WTC11 (cell line): ENCODE data around the gene EXOSC2. TPM values are rescaled to one million over a fixed set of nuclear protein-coding genes. Genes with fewer than 3 reads are reported as not detected.
A peak's percentile ranks its signal among the peaks of the same experiment; 100 is the strongest.
"Not testable (repeated sequence)": the region's sequence is repeated elsewhere in the genome, so short reads cannot be mapped to it uniquely, and the experiment has no call there.

ENCODE experiments used
- ATAC-seq: fragments of 200-7000 bp; cut with Tn5 transposase; 2 replicates; pipeline ENCODE4 v1.10.0; 2021; ENCODE audit warnings: mild to moderate bottlenecking, moderate library complexity
- CTCF ChIA-PET: fragments of 300-600 bp; sonication (Branson Sonifier 250); formaldehyde crosslinking; loops from one replicate; lab custom pipeline; 2021; ENCODE audit warnings: antibody characterized with exemption; lab: Charles Lee
- POLR2A ChIA-PET: fragments of 350-600 bp; sonication (Branson Sonifier 250); formaldehyde crosslinking; loops from one replicate; lab custom pipeline; 2021; ENCODE audit warnings: antibody characterized with exemption; lab: Charles Lee
- DNase-seq: peaks from one replicate; pipeline ENCODE4 v3.0.0; 2021; ENCODE audit warnings: low spot score
- H3K27ac Mint-ChIP-seq: 2 replicates; pipeline ENCODE4 v1.8.0; 2021; ENCODE audit warnings: mixed read lengths
- H3K27me3 Mint-ChIP-seq: 2 replicates; pipeline ENCODE4 v1.8.0; 2021; ENCODE audit warnings: low read depth, mild to moderate bottlenecking, moderate library complexity, mixed read lengths
- H3K36me3 Mint-ChIP-seq: 2 replicates; pipeline ENCODE4 v1.8.0; 2021; ENCODE audit warnings: mixed read lengths
- H3K4me1 Mint-ChIP-seq: 2 replicates; pipeline ENCODE4 v1.8.0; 2022; ENCODE audit warnings: mixed read lengths
- H3K4me3 Mint-ChIP-seq: 2 replicates; pipeline ENCODE4 v1.8.0; 2021; ENCODE audit warnings: mild to moderate bottlenecking, moderate library complexity, mixed read lengths
- H3K9me3 Mint-ChIP-seq: 2 replicates; pipeline ENCODE4 v1.8.0; 2021; ENCODE audit warnings: mixed read lengths
- ARID4B ChIP-seq: sonication (generic); formaldehyde crosslinking; IDR thresholded peaks from 2 replicates; pipeline ENCODE4 v1.8.0; 2023; ENCODE audit warnings: missing genetic modification reagents, mild to moderate bottlenecking, borderline replicate concordance
- CDX4 ChIP-seq: fragments of 250-450 bp; sonication (Bioruptor Pico); IDR thresholded peaks from 2 replicates; pipeline ENCODE4 v1.9.0; 2021; ENCODE audit warnings: moderate library complexity, mild to moderate bottlenecking, inconsistent platforms, borderline replicate concordance
- CTCF ChIP-seq: fragments of 200-600 bp; IDR thresholded peaks from 2 replicates; pipeline ENCODE4 v1.8.0; 2022; ENCODE audit warnings: antibody characterized with exemption
- ERG ChIP-seq: fragments of 250-450 bp; sonication (Bioruptor Pico); IDR thresholded peaks from 2 replicates; pipeline ENCODE4 v1.8.0; 2021; ENCODE audit warnings: mild to moderate bottlenecking
- ETV6 ChIP-seq: sonication (generic); formaldehyde crosslinking; IDR thresholded peaks from 2 replicates; pipeline ENCODE4 v1.8.1; 2022; ENCODE audit warnings: mild to moderate bottlenecking, missing genetic modification reagents
- JUN ChIP-seq: sonication (generic); formaldehyde crosslinking; IDR thresholded peaks from 2 replicates; pipeline ENCODE4 v1.8.0; 2023; ENCODE audit warnings: mild to moderate bottlenecking, missing genetic modification reagents
- MAX ChIP-seq: sonication (generic); formaldehyde crosslinking; IDR thresholded peaks from 2 replicates; pipeline ENCODE4 v1.8.0; 2022; ENCODE audit warnings: mild to moderate bottlenecking, missing genetic modification reagents
- NFE2L1 ChIP-seq: sonication (generic); formaldehyde crosslinking; IDR thresholded peaks from 2 replicates; pipeline ENCODE4 v1.8.1; 2023; ENCODE audit warnings: missing genetic modification reagents
- PREB ChIP-seq: sonication (generic); formaldehyde crosslinking; IDR thresholded peaks from 2 replicates; pipeline ENCODE4 v1.8.1; 2022; ENCODE audit warnings: mild to moderate bottlenecking, missing genetic modification reagents, moderate library complexity, borderline replicate concordance
- STAT6 ChIP-seq: sonication (generic); formaldehyde crosslinking; conservative IDR thresholded peaks from 2 replicates; pipeline ENCODE4 v1.8.1; 2023; ENCODE audit warnings: mild to moderate bottlenecking, low read depth, missing genetic modification reagents, moderate library complexity
- ZNF317 ChIP-seq: sonication (generic); formaldehyde crosslinking; IDR thresholded peaks from 2 replicates; pipeline ENCODE4 v1.8.1; 2023; ENCODE audit warnings: low read depth, mild to moderate bottlenecking, moderate library complexity, missing genetic modification reagents, borderline replicate concordance
- ZNF423 ChIP-seq: fragments of 250-450 bp; sonication (Bioruptor Pico); IDR thresholded peaks from 2 replicates; pipeline ENCODE4 v2.1.2; 2022; ENCODE audit warnings: mild to moderate bottlenecking, moderate library complexity
- total RNA-seq: library from RNA; stranded (reverse); gene quantifications from 3 replicates; pipeline ENCODE4 v1.2.3, GENCODE V29; 2021

The EXOSC2 gene
- total RNA-seq, 1 experiment from 2014 or later = 76.1 TPM

- TF ChIP-seq STAT6 (CRISPR knock-in tag) (no peak), ARID4B (CRISPR knock-in tag) (no peak), ETV6 (CRISPR knock-in tag) (no peak), NFE2L1 (CRISPR knock-in tag) (no peak)
Observed at GRCh38 chr9:130685104-130685503, 8.5 kb upstream of the EXOSC2 start (continued).

- H3K9me3 Mint-ChIP-seq, ATAC-seq, H3K27ac Mint-ChIP-seq, H3K36me3 Mint-ChIP-seq, POLR2A ChIA-PET, H3K4me3 Mint-ChIP-seq, DNase-seq: not testable (repeated sequence)
- Mint-ChIP-seq H3K27me3 (peaks cover 15% of the 10 kb centered on the region), H3K4me1 (peaks cover 15% of the 10 kb centered on the region)
- CTCF ChIA-PET = interaction anchor here (0.6 to 0.7 kb wide), 3 partner anchors 36 to 980 kb away, joined by 3 to 4 read pairs (median 4); no protein-coding TSS in a partner anchor
Observed at GRCh38 chr9:130685945-130686344, 7.6 kb upstream of the EXOSC2 start.

GRCh38 chr9:130687615-130688014 is 6.0 kb upstream of the EXOSC2 start:
- DNase-seq (no peak), ATAC-seq (no peak)
- ChIA-PET POLR2A (interaction anchor here (0.6 kb wide), 1 partner anchor 14 kb away, joined by 3 read pairs; no protein-coding TSS in a partner anchor), CTCF (no interaction called here)
- H3K36me3 Mint-ChIP-seq = peaks cover 3% of the 10 kb centered on the region; the same call in 1 of the 2 replicates
- H3K4me1 Mint-ChIP-seq = peaks cover 28% of the 10 kb centered on the region
- TF ChIP-seq MAX (no peak), CDX4 (CRISPR knock-in tag) (no peak), PREB (CRISPR knock-in tag) (no peak), ZNF317 (CRISPR knock-in tag) (no peak), ZNF423 (CRISPR knock-in tag) (no peak), JUN (no peak), ERG (CRISPR knock-in tag) (no peak), ARID4B (CRISPR knock-in tag) (no peak), CTCF (no peak)
- no peak overlapping the region for H3K4me3 Mint-ChIP-seq
- peaks cover 2% of the 10 kb centered on the region for H3K27me3 Mint-ChIP-seq
- peaks cover 9% of the 10 kb centered on the region for H3K9me3 Mint-ChIP-seq
- peak overlapping the region; percentile 38; the same call in 1 of the 2 replicates for H3K27ac Mint-ChIP-seq
